Measurements from ENCODE around the gene ARMC5.
"Not testable (repeated sequence)": the region's sequence is repeated elsewhere in the genome, so short reads cannot be mapped to it uniquely, and the experiment has no call there.

The ARMC5 gene

GRCh38 chr16:31476303-31477219 is 17.3 kb downstream of the ARMC5 start:
- Histone ChIP-seq H3K9me3 (ENCODE audit: low read depth, low read length) (no peaks in the 10 kb centered on the region), H3K4me3 (no peak overlapping the region), H3K9ac (ENCODE audit: insufficient read length) (no peak overlapping the region), H3K27ac (no peak overlapping the region), H3K36me3 (ENCODE audit: insufficient read depth, low read length) (no peaks in the 10 kb centered on the region)
- TF ChIP-seq FOXP2 (optimal IDR thresholded peaks at IDR 0.05; ENCODE audit: control extremely low read depth, extremely low read length, insufficient read depth) (no peak), EZH2 (IDR thresholded peaks at IDR 0.05) (no peak), POLR2AphosphoS5 (IDR thresholded peaks at IDR 0.05; ENCODE audit: borderline replicate concordance, low read depth, low read length) (no peak)
- no peak for DNase-seq (ENCODE audit: low read depth, low spot score)

GRCh38 chr16:31477220-31478216 is 18.2 kb downstream of the ARMC5 start:
- Histone ChIP-seq H3K36me3 (ENCODE audit: insufficient read depth, low read length) (no peaks in the 10 kb centered on the region), H3K27ac (no peak overlapping the region), H3K9me3 (ENCODE audit: low read depth, low read length) (no peaks in the 10 kb centered on the region), H3K4me3 (no peak overlapping the region), H3K9ac (ENCODE audit: insufficient read length) (no peak overlapping the region)
- TF ChIP-seq FOXP2 (optimal IDR thresholded peaks at IDR 0.05; ENCODE audit: control extremely low read depth, extremely low read length, insufficient read depth) (no peak), EZH2 (IDR thresholded peaks at IDR 0.05) (no peak), POLR2AphosphoS5 (IDR thresholded peaks at IDR 0.05; ENCODE audit: borderline replicate concordance, low read depth, low read length) (no peak)
- DNase-seq (ENCODE audit: low read depth, low spot score), result no peak

GRCh38 chr16:31478956-31479355 is 19.7 kb downstream of the ARMC5 start:
- Histone ChIP-seq H3K9ac (ENCODE audit: insufficient read length) (no peak overlapping the region), H3K36me3 (ENCODE audit: insufficient read depth, low read length) (no peaks in the 10 kb centered on the region)
- TF ChIP-seq EZH2 (IDR thresholded peaks at IDR 0.05) (no peak), POLR2AphosphoS5 (IDR thresholded peaks at IDR 0.05; ENCODE audit: borderline replicate concordance, low read depth, low read length) (no peak), FOXP2 (optimal IDR thresholded peaks at IDR 0.05; ENCODE audit: control extremely low read depth, extremely low read length, insufficient read depth) (no peak)

GRCh38 chr16:31479751-31480150 is 20.4 kb downstream of the ARMC5 start:
- H3K27ac ChIP-seq, result no peak overlapping the region
- no peak for DNase-seq (ENCODE audit: low read depth, low spot score)
- TF ChIP-seq EZH2 (IDR thresholded peaks at IDR 0.05) (no peak), POLR2AphosphoS5 (IDR thresholded peaks at IDR 0.05; ENCODE audit: borderline replicate concordance, low read depth, low read length) (no peak), FOXP2 (optimal IDR thresholded peaks at IDR 0.05; ENCODE audit: control extremely low read depth, extremely low read length, insufficient read depth) (no peak)
- H3K9me3 ChIP-seq (ENCODE audit: low read depth, low read length), result no peaks in the 10 kb centered on the region
- no peak overlapping the region for H3K9ac ChIP-seq (ENCODE audit: insufficient read length)
- no peak overlapping the region for H3K4me3 ChIP-seq
- no peaks in the 10 kb centered on the region for H3K36me3 ChIP-seq (ENCODE audit: insufficient read depth, low read length)

More at GRCh38 chr16:31478956-31479355, 19.7 kb downstream of the ARMC5 start:
- Histone ChIP-seq H3K9me3 (ENCODE audit: low read depth, low read length) (no peaks in the 10 kb centered on the region), H3K4me3 (no peak overlapping the region), H3K27ac (no peak overlapping the region)
- no peak for DNase-seq (ENCODE audit: low read depth, low spot score)

GRCh38 chr16:31480851-31481536 is 21.7 kb downstream of the ARMC5 start:
- no peaks in the 10 kb centered on the region for H3K36me3 ChIP-seq (ENCODE audit: insufficient read depth, low read length)
- DNase-seq (ENCODE audit: low read depth, low spot score), result no peak
- no peak overlapping the region for H3K9ac ChIP-seq (ENCODE audit: insufficient read length)
- H3K9me3 ChIP-seq (ENCODE audit: low read depth, low read length), result no peaks in the 10 kb centered on the region
- no peak overlapping the region for H3K27ac ChIP-seq
- no peak overlapping the region for H3K4me3 ChIP-seq
- TF ChIP-seq FOXP2 (optimal IDR thresholded peaks at IDR 0.05; ENCODE audit: control extremely low read depth, extremely low read length, insufficient read depth), result no peak
- TF ChIP-seq POLR2AphosphoS5 (IDR thresholded peaks at IDR 0.05; ENCODE audit: borderline replicate concordance, low read depth, low read length), result no peak
- TF ChIP-seq EZH2 (IDR thresholded peaks at IDR 0.05), result no peak

GRCh38 chr16:31483081-31483480 is 23.8 kb downstream of the ARMC5 start, which contains the start of gene SLC5A2:
Gene SLC5A2, plus strand, starts transcription at chr16:31483123. Its CDS starts 14 bp downstream, at chr16:31483137.
- H3K36me3 ChIP-seq (ENCODE audit: insufficient read depth, low read length), result no peaks in the 10 kb centered on the region
- no peak within 1 kb of the TSS for H3K4me3 ChIP-seq
- no peaks in the 10 kb centered on the region for H3K9me3 ChIP-seq (ENCODE audit: low read depth, low read length)
- no peak for DNase-seq (ENCODE audit: low read depth, low spot score)
- no peak within 1 kb of the TSS for H3K9ac ChIP-seq (ENCODE audit: insufficient read length)
- no peak for TF ChIP-seq EZH2 (IDR thresholded peaks at IDR 0.05)
- H3K27ac ChIP-seq, result no peak within 1 kb of the TSS

GRCh38 chr16:31484048-31484447 is 24.7 kb downstream of the ARMC5 start:
- not testable (repeated sequence) for H3K27ac ChIP-seq; DNase-seq (ENCODE audit: low read depth, low spot score); H3K9ac ChIP-seq (ENCODE audit: insufficient read length); H3K9me3 ChIP-seq (ENCODE audit: low read depth, low read length); H3K4me3 ChIP-seq; H3K36me3 ChIP-seq (ENCODE audit: insufficient read depth, low read length)

Data from SK-N-MC (cell line).